ENCODE data around the gene DLG5. TPM values are rescaled to one million over a fixed set of nuclear protein-coding genes. Genes with fewer than 3 reads are reported as not detected.

The DLG5 gene
- total and polyA plus RNA-seq, 9 of the 15 experiments (the other 6 are each of a cell fraction or from before 2014, with no cell fraction given) = 1.4 to 26.8 (median 11.2) TPM

GRCh38 chr10:77913090-77913489 lies 13.5 kb downstream of the DLG5 start:
- DNase-seq (ENCODE audit: extremely low read depth in 1 of 4, low spot score in 3 of 4) = no peak
- BruUV-seq (replicated peaks) = no TSS peak
- TF ChIP-seq RNF219 (CRISPR knock-in tag; IDR thresholded peaks at IDR 0.05) = no peak
- no peak for TF ChIP-seq ZNF586 (CRISPR knock-in tag; conservative IDR thresholded peaks at IDR 0.05)
- TF ChIP-seq ATF6 (CRISPR knock-in tag; IDR thresholded peaks at IDR 0.05) = no peak
- TF ChIP-seq CHD2 (IDR thresholded peaks at IDR 0.05; ENCODE audit: low read depth, low read length) = no peak
- no peak for TF ChIP-seq ILK (tag; IDR thresholded peaks at IDR 0.05; ENCODE audit: borderline replicate concordance, low read depth)
- TF ChIP-seq ZNF395 (CRISPR knock-in tag; IDR thresholded peaks at IDR 0.05) = no peak
- no peak for TF ChIP-seq ID3 (CRISPR knock-in tag; IDR thresholded peaks at IDR 0.05)
- no peak for TF ChIP-seq ID3 (tag; IDR thresholded peaks at IDR 0.05)
- no peak for TF ChIP-seq SMARCB1 (IDR thresholded peaks at IDR 0.05; ENCODE audit: insufficient read length, low read depth)

More at GRCh38 chr10:77913090-77913489, 13.5 kb downstream of the DLG5 start:
- intact Hi-C loops (cut with micrococcal nuclease) (no loop called here), in situ Hi-C loops (cut with MboI) (no loop called here)
- Histone ChIP-seq H3K27me3 (ENCODE audit: control insufficient read depth in 2 of 2, insufficient read depth in 2 of 2, low read length in 2 of 2) (no peaks in the 10 kb centered on the region), H4K20me1 (replicated peaks; ENCODE audit: control insufficient read depth, insufficient read depth, low read length) (no peaks in the 10 kb centered on the region), H3K79me2 (ENCODE audit: control insufficient read depth, insufficient read depth, low read length) (peaks cover 80% of the 10 kb centered on the region), H3K9me3 (replicated peaks; ENCODE audit: control insufficient read depth, insufficient read depth, low read depth, low read length) (no peaks in the 10 kb centered on the region), H2AFZ (ENCODE audit: low read depth, low read length) (no peak overlapping the region), H3K36me3 (ENCODE audit: control insufficient read depth, insufficient read depth, low read length) (no peaks in the 10 kb centered on the region), H3K9me1 (ENCODE audit: control insufficient read depth, insufficient read depth, low read length) (no peaks in the 10 kb centered on the region), H3K9ac (ENCODE audit: insufficient read depth in 1 of 2, low read depth in 2 of 2, low read length in 2 of 2) (no peak overlapping the region), H3K27ac (ENCODE audit: extremely low read depth, low read depth, low read length) (no peak overlapping the region), H3K4me1 (replicated peaks in 1 of 2; ENCODE audit: control insufficient read depth in 2 of 2, insufficient read depth in 2 of 2, low read length in 2 of 2) (peaks cover 31 to 40% of the 10 kb centered on the region in 2 experiments), H3K4me2 (ENCODE audit: insufficient read depth, low read length) (no peak overlapping the region), H3K4me3 (no peak overlapping the region)
- 60% methylated on average over 4 of the region's 4 CpGs for WGBS (ENCODE audit: insufficient coverage, low coverage, missing lambda C conversion rate)
- POLR2A ChIA-PET = interaction anchor here (0.6 to 7.2 kb wide), 6 partner anchors 10 to 26 kb away, joined by 3 to 83 read pairs (median 4); partner anchors contain the start of gene DLG5
- CTCF ChIA-PET (ENCODE audit: low intra/inter-chr PET ratio) = no interaction called here
- FAIRE-seq = no peak
- ATAC-seq = no peak
